ENCODE measurements around the gene LGI1. TPM values are rescaled to one million over a fixed set of nuclear protein-coding genes. Genes with fewer than 3 reads are reported as not detected.

LGI1 gene
- total RNA-seq, 2 experiments from 2014 or later = not detected

DNA sequence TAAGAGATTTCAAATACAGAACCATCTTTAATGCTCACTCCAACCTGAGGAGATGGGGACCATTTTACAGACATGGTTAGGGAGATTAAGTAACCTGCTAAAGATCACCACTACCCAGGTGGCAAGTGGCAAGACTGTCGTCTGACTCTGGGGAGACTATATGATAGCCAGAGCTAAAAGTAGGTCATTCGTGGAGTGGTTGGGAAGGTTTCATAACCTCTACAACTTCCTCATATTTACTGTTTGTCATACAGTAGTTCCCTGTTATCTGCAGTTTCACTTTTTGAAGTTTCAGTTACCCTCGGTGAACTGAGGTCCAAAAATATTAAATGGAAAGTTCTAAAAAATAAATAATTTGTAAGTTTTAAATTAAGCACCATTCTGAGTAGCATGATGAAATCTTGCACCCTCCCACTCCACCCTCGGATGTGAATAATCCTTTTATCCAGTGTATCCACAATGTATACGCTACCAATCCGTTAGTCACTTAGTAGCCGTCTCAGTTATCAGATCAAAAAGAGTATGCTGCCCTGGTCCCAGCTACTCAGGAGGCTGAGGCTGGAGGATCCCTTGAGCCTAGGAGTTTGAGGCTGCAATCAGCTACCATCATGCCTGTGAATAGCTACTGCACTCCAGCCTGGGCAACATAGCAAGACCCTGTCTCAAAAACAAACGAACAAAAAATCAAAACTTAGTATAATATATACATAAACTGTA is 14.9 kb upstream of the LGI1 start:
- intact Hi-C loops (cut with DNase I, micrococcal nuclease) = no loop called here
- no peak for ATAC-seq

DNA sequence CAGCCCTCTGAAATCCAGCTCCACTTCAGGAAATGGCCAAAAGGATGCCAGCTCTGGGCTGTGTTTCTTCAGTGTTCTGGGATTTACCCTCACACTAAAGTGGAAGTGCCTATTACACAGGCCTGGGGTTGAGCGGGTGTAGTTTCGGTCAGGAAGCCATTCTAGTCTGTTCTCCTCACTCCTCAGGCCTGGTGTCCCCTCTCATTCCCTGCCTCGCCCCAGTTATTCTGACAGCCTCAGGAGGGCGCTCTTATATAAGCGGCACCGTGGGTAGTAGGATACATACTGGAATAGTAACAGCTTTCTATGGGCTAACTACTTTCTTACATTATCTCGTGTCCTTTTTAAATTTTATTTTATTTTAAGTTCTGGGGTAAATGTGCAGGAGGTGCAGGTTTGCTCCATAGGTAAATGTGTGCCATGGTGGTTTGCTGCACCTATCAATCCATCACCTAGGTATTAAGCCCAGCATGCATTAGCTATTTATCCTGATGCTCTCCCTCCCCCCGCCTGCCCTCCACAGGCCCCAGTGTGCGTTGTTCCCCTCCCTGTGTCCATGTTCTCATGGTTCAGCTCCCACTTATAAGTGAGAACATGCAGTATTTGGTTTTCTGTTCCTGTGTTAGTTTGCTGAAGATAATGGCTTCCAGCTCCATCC is 12.2 kb upstream of the LGI1 start:
- H3K27ac Mint-ChIP-seq = no peak overlapping the region
- H3K4me3 Mint-ChIP-seq = no peak overlapping the region
- ChIA-PET POLR2A (interaction anchor here (0.6 kb wide), 1 partner anchor 28 kb away, joined by 4 read pairs; no protein-coding TSS in a partner anchor), CTCF (interaction anchor here (0.9 to 3.0 kb wide), 8 partner anchors 12 to 699 kb away, joined by 3 to 9 read pairs (median 3); partner anchors contain the start of gene FRA10AC1)
- intact Hi-C loops (cut with DNase I, micrococcal nuclease) = loop anchor here in 1 of 2 experiments (2.0 kb wide), 1 partner anchor 71 kb away; no protein-coding TSS in a partner anchor
- peak; percentile 21 for DNase-seq
- H3K9me3 Mint-ChIP-seq (ENCODE audit: low read depth) = no peaks in the 10 kb centered on the region
- no peaks in the 10 kb centered on the region for H3K4me1 Mint-ChIP-seq
- H3K27me3 Mint-ChIP-seq = peaks cover 4% of the 10 kb centered on the region
- ATAC-seq = no peak
- H3K36me3 Mint-ChIP-seq (ENCODE audit: low read depth) = no peaks in the 10 kb centered on the region

More for the DNA sequence above, 14.9 kb upstream of the LGI1 start:
- peaks cover 9% of the 10 kb centered on the region for H3K27me3 Mint-ChIP-seq
- no peak for DNase-seq
- ChIA-PET CTCF (no interaction called here), POLR2A (no interaction called here)
- H3K4me1 Mint-ChIP-seq = no peaks in the 10 kb centered on the region
- no peaks in the 10 kb centered on the region for H3K36me3 Mint-ChIP-seq (ENCODE audit: low read depth)
- H3K27ac Mint-ChIP-seq = no peak overlapping the region
- no peaks in the 10 kb centered on the region for H3K9me3 Mint-ChIP-seq (ENCODE audit: low read depth)
- H3K4me3 Mint-ChIP-seq = no peak overlapping the region

DNA sequence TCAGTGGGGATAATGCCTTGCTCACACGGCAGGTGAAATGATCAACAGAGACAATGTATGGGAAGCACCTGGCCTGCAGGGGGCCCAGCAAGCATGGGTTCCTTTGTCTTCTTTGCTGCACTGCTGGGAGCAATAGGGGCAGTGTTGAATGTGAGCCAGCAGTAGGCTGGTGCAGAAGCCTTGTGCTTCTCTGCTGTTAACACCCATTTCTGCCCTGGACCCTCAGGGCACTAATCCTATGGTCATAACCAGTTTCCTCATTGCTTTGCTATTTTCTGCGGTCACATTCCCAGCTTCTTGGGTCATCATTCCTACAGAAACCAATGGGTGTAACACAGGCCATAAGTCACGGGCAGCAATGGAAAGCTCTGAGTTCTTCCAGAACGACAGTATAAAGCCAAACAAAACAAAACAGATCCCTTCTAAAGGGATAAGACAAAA is 10.9 kb upstream of the LGI1 start:
- H3K27ac Mint-ChIP-seq = no peak overlapping the region
- CTCF ChIA-PET = interaction anchor here (0.6 to 0.7 kb wide), 2 partner anchors 57 to 177 kb away, joined by 3 read pairs; no protein-coding TSS in a partner anchor
- intact Hi-C loops (cut with DNase I, micrococcal nuclease) = no loop called here
- DNase-seq (peak; percentile 43), ATAC-seq (no peak)
- H3K4me3 Mint-ChIP-seq = no peak overlapping the region
- H3K4me1 Mint-ChIP-seq = no peaks in the 10 kb centered on the region
- POLR2A ChIA-PET = no interaction called here
- no peaks in the 10 kb centered on the region for H3K9me3 Mint-ChIP-seq (ENCODE audit: low read depth)
- peaks cover 2% of the 10 kb centered on the region for H3K27me3 Mint-ChIP-seq
- H3K36me3 Mint-ChIP-seq (ENCODE audit: low read depth) = no peaks in the 10 kb centered on the region

DNA sequence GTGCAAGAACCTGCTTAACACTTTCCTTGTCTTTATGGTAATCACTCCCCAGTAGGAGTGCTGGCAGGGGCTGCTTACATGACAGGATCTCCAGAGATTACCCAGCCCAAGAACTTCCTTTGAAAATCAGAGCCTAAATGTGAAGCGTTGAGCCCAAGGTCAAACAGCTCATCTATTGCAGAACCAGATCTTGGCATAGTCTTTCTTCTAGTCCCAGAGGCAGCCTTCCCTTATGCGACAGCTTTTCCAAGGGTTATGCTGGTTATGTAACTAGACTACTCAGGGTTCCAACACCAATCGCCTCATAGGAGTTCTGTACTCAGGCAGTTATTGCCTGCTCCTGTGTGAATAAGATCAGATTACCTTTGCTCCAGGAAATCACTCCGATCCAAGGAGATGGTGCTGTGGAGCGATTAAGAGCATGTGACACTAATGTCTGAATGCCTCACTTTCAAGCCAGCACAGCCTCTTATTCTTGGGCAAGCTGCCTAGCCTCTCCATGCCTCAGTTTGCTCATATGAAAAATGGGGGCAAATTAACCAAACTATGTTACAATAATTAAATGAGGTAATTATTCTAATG is 8.4 kb upstream of the LGI1 start:
- POLR2A ChIA-PET = no interaction called here
- DNase-seq = no peak
- H3K27ac Mint-ChIP-seq = no peak overlapping the region
- no peaks in the 10 kb centered on the region for H3K9me3 Mint-ChIP-seq (ENCODE audit: low read depth)
- H3K36me3 Mint-ChIP-seq (ENCODE audit: low read depth) = no peaks in the 10 kb centered on the region
- CTCF ChIA-PET = interaction anchor here (1.1 kb wide), 1 partner anchor 66 kb away, joined by 3 read pairs; no protein-coding TSS in a partner anchor
- intact Hi-C loops (cut with DNase I, micrococcal nuclease) = no loop called here
- H3K4me3 Mint-ChIP-seq = no peak overlapping the region
- no peak for ATAC-seq
- H3K27me3 Mint-ChIP-seq = no peaks in the 10 kb centered on the region
- H3K4me1 Mint-ChIP-seq = no peaks in the 10 kb centered on the region

DNA sequence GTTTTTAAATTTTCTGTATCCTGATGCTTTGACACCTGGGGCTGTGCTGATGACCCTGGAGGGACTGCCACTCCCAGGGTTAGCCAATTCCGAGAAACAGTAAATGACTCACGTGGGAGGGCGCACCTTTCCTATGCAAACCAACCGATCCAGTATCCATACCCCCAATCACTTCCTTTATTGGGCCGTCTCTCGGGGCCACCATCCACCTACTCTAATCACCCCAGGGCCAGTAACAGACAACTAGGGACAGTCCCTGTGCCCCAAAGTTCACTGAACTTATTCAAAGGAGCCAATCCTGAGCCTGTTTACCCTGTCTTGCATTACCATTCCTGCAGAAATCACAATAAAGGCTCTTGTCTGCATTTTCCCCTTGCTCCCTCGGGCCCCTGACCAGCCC is 6.6 kb upstream of the LGI1 start:
- intact Hi-C loops (cut with DNase I, micrococcal nuclease) = loop anchor here in 1 of 2 experiments (2.0 kb wide), 1 partner anchor 64 kb away; no protein-coding TSS in a partner anchor
- no peaks in the 10 kb centered on the region for H3K9me3 Mint-ChIP-seq (ENCODE audit: low read depth)

DNA sequence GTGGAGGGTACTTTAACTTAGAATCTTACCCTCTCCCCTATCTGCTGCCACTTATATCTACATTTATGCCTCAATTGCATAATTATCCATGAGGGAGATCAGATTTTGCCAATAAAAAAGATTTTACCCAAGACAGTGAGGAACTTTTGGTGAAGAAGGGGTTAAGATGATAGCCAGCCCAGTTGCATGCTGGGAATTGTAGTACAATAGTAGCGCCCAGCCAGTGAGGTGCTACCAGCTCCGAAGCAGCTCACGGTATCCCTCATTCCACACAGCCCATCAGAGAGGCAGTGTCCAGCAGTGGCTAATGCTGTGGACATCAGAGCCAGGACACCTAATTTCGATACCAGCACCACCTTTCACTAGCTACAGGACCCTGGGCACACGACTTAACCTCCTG is 5.9 kb upstream of the LGI1 start:
- ChIA-PET POLR2A (no interaction called here), CTCF (interaction anchor here (0.7 kb wide), 2 partner anchors 33 to 599 kb away, joined by 3 to 4 read pairs; no protein-coding TSS in a partner anchor)
- intact Hi-C loops (cut with DNase I, micrococcal nuclease) = loop anchor here (1.0 to 2.0 kb wide), 2 partner anchors 50 to 63 kb away; partner anchors contain the start of gene FRA10AC1 (in 1 of the 2)
- Mint-ChIP-seq H3K4me1 (peaks cover 5% of the 10 kb centered on the region), H3K9me3 (ENCODE audit: low read depth) (no peaks in the 10 kb centered on the region), H3K36me3 (ENCODE audit: low read depth) (no peaks in the 10 kb centered on the region), H3K27me3 (peaks cover 6% of the 10 kb centered on the region), H3K27ac (no peak overlapping the region), H3K4me3 (no peak overlapping the region)
- ATAC-seq (peak; percentile 44), DNase-seq (peak; percentile 13)

More for the DNA sequence above, 6.6 kb upstream of the LGI1 start:
- ATAC-seq (no peak), DNase-seq (no peak)
- ChIA-PET CTCF (no interaction called here), POLR2A (no interaction called here)
- H3K4me3 Mint-ChIP-seq = no peak overlapping the region
- H3K27ac Mint-ChIP-seq = no peak overlapping the region
- H3K27me3 Mint-ChIP-seq = peaks cover 2% of the 10 kb centered on the region
- peaks cover 5% of the 10 kb centered on the region for H3K4me1 Mint-ChIP-seq
- H3K36me3 Mint-ChIP-seq (ENCODE audit: low read depth) = no peaks in the 10 kb centered on the region

DNA sequence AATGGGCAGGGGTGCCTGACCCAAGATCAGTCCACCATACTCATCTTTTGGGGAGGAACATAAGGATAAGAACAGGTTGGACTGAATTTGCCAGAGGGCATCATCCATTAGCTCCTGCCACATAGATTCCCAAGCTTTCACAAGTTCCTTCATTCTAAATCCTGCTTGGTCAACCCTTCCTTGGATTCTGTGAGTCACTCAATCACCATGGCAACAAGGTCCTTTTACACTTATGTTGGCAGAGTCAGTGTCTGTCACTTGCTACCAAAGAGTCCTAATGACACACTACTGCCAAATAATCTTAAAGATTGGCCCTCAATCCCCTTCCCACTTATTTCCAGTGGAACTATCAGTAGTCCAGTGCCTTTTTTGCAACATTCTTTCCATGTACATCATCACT is 5.0 kb upstream of the LGI1 start:
- Mint-ChIP-seq H3K4me3 (no peak overlapping the region), H3K36me3 (ENCODE audit: low read depth) (no peaks in the 10 kb centered on the region), H3K27me3 (peaks cover 11% of the 10 kb centered on the region), H3K9me3 (ENCODE audit: low read depth) (no peaks in the 10 kb centered on the region), H3K4me1 (peaks cover 8% of the 10 kb centered on the region), H3K27ac (no peak overlapping the region)
- ChIA-PET CTCF (interaction anchor here (0.7 kb wide), 1 partner anchor 598 kb away, joined by 4 read pairs; no protein-coding TSS in a partner anchor), POLR2A (no interaction called here)
- ATAC-seq = no peak
- no peak for DNase-seq
- intact Hi-C loops (cut with DNase I, micrococcal nuclease) = loop anchor here in 1 of 2 experiments (1.0 kb wide), 1 partner anchor 50 kb away; the partner anchor contains the start of gene FRA10AC1

DNA sequence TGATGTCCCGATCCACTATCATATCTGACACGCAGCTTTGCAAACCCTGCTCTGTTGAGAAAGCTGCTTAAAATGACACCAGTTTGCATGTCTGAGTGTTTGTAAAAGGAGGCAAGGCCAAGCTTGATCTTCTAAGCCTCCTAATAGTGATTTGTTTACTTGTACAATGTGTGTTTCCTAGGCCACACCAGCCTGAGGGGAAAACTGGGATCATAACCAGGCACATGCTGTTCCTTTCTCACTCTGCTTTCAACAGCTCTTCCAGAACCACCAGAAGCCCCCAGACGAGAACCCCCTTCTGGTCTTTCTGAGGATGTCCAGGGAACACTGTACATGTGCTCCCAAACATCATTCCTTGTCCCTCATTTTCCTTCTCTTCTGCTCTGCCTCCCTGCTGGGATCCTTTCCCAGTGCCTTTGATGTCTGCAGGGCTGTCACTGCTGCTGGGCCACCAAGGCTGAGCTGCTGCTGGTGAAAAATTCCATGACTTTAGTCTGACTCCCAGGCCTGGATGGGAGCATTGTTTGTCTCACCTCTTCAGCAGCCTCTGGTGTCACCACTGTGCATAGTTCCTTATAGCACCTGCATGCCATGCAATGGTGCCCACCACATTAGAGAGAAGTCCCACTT is 4.0 kb upstream of the LGI1 start:
- DNase-seq (no peak), ATAC-seq (no peak)
- CTCF ChIA-PET = interaction anchor here (0.8 kb wide), 1 partner anchor 10 kb away, joined by 4 read pairs; no protein-coding TSS in a partner anchor
- peaks cover 12% of the 10 kb centered on the region for H3K4me1 Mint-ChIP-seq
- intact Hi-C loops (cut with DNase I, micrococcal nuclease) = no loop called here
- no peak overlapping the region for H3K27ac Mint-ChIP-seq
- H3K4me3 Mint-ChIP-seq = no peak overlapping the region
- peaks cover 20% of the 10 kb centered on the region for H3K27me3 Mint-ChIP-seq
- no peaks in the 10 kb centered on the region for H3K9me3 Mint-ChIP-seq (ENCODE audit: low read depth)
- H3K36me3 Mint-ChIP-seq (ENCODE audit: low read depth) = no peaks in the 10 kb centered on the region
- POLR2A ChIA-PET = no interaction called here

DNA sequence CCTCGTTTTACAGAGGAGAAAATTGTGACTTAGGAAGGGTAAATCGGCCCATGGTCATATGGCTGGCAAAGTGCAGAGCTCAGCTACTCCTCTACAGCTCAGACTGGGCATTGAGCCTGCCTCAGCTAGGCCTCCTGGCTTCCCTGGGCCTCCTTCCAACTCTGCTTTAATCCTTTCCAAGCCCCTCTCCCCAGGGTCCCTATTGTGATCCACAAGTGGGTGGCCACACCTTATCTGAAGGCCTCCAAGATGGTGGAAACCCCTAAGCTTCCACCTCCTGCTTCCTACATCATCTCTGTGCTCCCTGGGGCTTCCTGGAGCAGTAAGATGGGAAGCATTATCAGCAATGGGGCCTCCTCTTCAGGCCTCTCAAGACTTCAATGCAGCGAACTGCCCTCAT is 3.0 kb upstream of the LGI1 start:
- ChIA-PET CTCF (no interaction called here), POLR2A (no interaction called here)
- H3K27ac Mint-ChIP-seq = no peak overlapping the region
- peaks cover 23% of the 10 kb centered on the region for H3K27me3 Mint-ChIP-seq
- no peak for DNase-seq
- H3K4me1 Mint-ChIP-seq = peaks cover 12% of the 10 kb centered on the region
- intact Hi-C loops (cut with DNase I, micrococcal nuclease) = no loop called here
- ATAC-seq = no peak
- H3K4me3 Mint-ChIP-seq = no peak overlapping the region
- no peaks in the 10 kb centered on the region for H3K9me3 Mint-ChIP-seq (ENCODE audit: low read depth)
- H3K36me3 Mint-ChIP-seq (ENCODE audit: low read depth) = no peaks in the 10 kb centered on the region

DNA sequence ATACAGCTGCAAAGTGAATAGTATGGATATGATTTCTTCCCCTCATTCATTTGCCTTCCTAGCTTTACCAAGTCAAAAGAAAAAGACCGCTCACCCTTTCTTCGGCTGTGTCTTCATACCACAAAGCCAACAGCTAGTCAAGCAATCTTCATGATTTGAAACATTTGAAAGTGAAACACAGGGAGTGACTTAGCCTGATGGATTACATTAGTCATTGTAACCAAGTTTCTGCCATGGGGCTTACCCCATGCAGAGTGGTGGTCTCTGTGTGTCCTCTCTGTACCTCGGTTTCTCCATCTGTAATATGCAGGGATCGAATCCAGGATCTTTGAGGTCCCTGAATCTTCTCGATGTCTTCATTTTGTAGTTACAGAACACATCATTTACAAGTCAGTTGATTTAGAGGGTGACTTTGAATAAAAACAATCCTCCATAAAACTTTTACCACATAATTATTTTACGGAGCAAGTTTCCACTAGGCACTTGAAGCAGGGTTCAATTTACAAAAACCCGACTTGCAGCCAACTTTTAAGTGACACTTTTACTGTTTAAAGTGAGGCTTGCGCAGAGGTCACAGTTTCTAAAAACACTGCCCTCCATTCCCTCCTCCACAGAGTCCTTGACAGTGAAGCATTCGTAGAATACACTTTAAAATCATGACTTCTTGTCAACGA is 2.2 kb upstream of the LGI1 start:
- Mint-ChIP-seq H3K9me3 (ENCODE audit: low read depth) (no peaks in the 10 kb centered on the region), H3K4me3 (no peak overlapping the region), H3K4me1 (peaks cover 12% of the 10 kb centered on the region), H3K36me3 (ENCODE audit: low read depth) (no peaks in the 10 kb centered on the region), H3K27ac (no peak overlapping the region), H3K27me3 (peaks cover 23% of the 10 kb centered on the region)
- peak; percentile 64 for ATAC-seq
- CTCF ChIA-PET = no interaction called here
- intact Hi-C loops (cut with DNase I, micrococcal nuclease) = no loop called here
- DNase-seq = no peak
- POLR2A ChIA-PET = no interaction called here

DNA sequence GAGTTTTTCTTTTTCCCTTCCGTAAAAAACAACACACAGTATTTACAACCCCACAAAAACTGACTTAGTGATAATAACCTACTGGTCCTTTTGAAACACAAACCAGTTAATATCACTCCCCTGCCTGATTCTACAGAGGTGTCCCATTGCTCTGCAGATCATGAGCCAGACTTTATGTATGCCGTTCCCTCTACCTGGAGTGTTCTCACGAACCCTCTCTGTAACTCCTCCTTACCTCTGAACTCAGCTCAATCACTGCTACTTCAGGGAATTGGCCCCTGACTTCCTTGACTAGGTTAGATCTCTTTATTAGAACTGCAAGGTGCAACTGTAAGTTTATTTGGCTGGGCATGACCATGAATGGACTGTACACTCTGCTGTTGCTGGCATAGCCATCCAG is 1.6 kb upstream of the LGI1 start:
- H3K27me3 Mint-ChIP-seq = peaks cover 27% of the 10 kb centered on the region
- CTCF ChIA-PET = no interaction called here
- intact Hi-C loops (cut with DNase I, micrococcal nuclease) = no loop called here

More for the DNA sequence above, 1.6 kb upstream of the LGI1 start:
- Mint-ChIP-seq H3K4me3 (no peak overlapping the region), H3K9me3 (ENCODE audit: low read depth) (no peaks in the 10 kb centered on the region), H3K4me1 (peaks cover 12% of the 10 kb centered on the region), H3K27ac (no peak overlapping the region), H3K36me3 (ENCODE audit: low read depth) (no peaks in the 10 kb centered on the region)
- POLR2A ChIA-PET = no interaction called here
- ATAC-seq (no peak), DNase-seq (no peak)

Data from activated CD4-positive, alpha-beta T cell treated with anti-CD3 and anti-CD28 coated beads for 36 hours (primary cell).